GM23338 (cell line): Measurements from ENCODE around the gene HS6ST1. TPM values are rescaled to one million over a fixed set of nuclear protein-coding genes. Genes with fewer than 3 reads are reported as not detected.

Experiments used
- ATAC-seq: fragments of 200-7000 bp; cut with Tn5 transposase; 3 replicates; pipeline ENCODE4 v1.9.1; 2020
- DNase-seq: peaks from one replicate; pipeline ENCODE4 v3.0.0-alpha.2; 2015; ENCODE audit warnings: low spot score
- H2AFZ ChIP-seq: fragments of 200-600 bp; sonication (generic); 2 replicates; pipeline ENCODE4 v1.8.0; 2016; ENCODE audit warnings: antibody characterized with exemption, mild to moderate bottlenecking, moderate library complexity
- H3F3A ChIP-seq: fragments of 200-600 bp; sonication (generic); replicated peaks from 2 replicates; pipeline ENCODE4 v1.8.0; 2017; ENCODE audit warnings: antibody characterized with exemption, mixed run types, low read depth
- H3K27ac ChIP-seq: fragments of 200-600 bp; sonication (generic); 2 replicates; pipeline ENCODE4 v1.6.1; 2016; ENCODE audit warnings: low read depth
- H3K27me3 ChIP-seq: fragments of 200-600 bp; sonication (generic); 2 replicates; pipeline ENCODE4 v1.8.0; 2016; ENCODE audit warnings: mild to moderate bottlenecking, mixed run types, moderate library complexity; ENCODE audit not compliant: insufficient read depth
- H3K36me3 ChIP-seq: fragments of 200-600 bp; sonication (generic); 2 replicates; pipeline ENCODE4 v1.8.0; 2016; ENCODE audit warnings: mild to moderate bottlenecking; ENCODE audit not compliant: insufficient read depth
- H3K4me1 ChIP-seq: fragments of 200-600 bp; sonication (generic); 2 replicates; pipeline ENCODE4 v1.8.0; 2016; ENCODE audit warnings: mild to moderate bottlenecking, moderate library complexity; ENCODE audit not compliant: insufficient read depth
- H3K4me2 ChIP-seq: fragments of 200-600 bp; sonication (generic); 2 replicates; pipeline ENCODE4 v1.7.1; 2017; ENCODE audit warnings: mixed run types
- H3K4me3 ChIP-seq: fragments of 200-600 bp; sonication (generic); 2 replicates; pipeline ENCODE4 v1.6.1; 2016; ENCODE audit warnings: mixed run types
- H3K79me2 ChIP-seq: fragments of 200-600 bp; sonication (generic); replicated peaks from 2 replicates; pipeline ENCODE4 v1.8.0; 2017; ENCODE audit warnings: mild to moderate bottlenecking; ENCODE audit not compliant: insufficient read depth
- H3K9me2 ChIP-seq: fragments of 200-600 bp; sonication (generic); 2 replicates; pipeline ENCODE4 v1.8.0; 2017; ENCODE audit not compliant: insufficient read depth
- H4K20me1 ChIP-seq: fragments of 200-600 bp; sonication (generic); replicated peaks from 2 replicates; pipeline ENCODE4 v1.8.0; 2017; ENCODE audit warnings: mild to moderate bottlenecking; ENCODE audit not compliant: insufficient read depth
- H3K27ac Mint-ChIP-seq: 2 replicates; pipeline ENCODE4 v1.8.0; 2020; ENCODE audit warnings: inconsistent platforms, mild to moderate bottlenecking, moderate library complexity, mixed read lengths
- H3K27me3 Mint-ChIP-seq: 3 replicates; pipeline ENCODE4 v1.8.0; 2022; ENCODE audit warnings: low read depth, mild to moderate bottlenecking, moderate library complexity, mixed read lengths, inconsistent platforms; ENCODE audit not compliant: insufficient read depth, poor library complexity
- H3K36me3 Mint-ChIP-seq: 3 replicates; pipeline ENCODE4 v1.8.0; 2021; ENCODE audit warnings: low read depth, mild to moderate bottlenecking, inconsistent platforms, moderate library complexity, mixed read lengths
- H3K4me1 Mint-ChIP-seq: 3 replicates; pipeline ENCODE4 v1.8.0; 2020; ENCODE audit warnings: mild to moderate bottlenecking, inconsistent platforms, mixed read lengths
- H3K4me3 Mint-ChIP-seq: 3 replicates; pipeline ENCODE4 v1.8.0; 2021; ENCODE audit warnings: moderate library complexity, mild to moderate bottlenecking, inconsistent platforms, mixed read lengths
- H3K9me3 Mint-ChIP-seq: 3 replicates; pipeline ENCODE4 v1.8.0; 2020; ENCODE audit warnings: moderate library complexity, mild to moderate bottlenecking, inconsistent platforms, mixed read lengths
- CREB1 ChIP-seq: fragments of 250-450 bp; sonication (Bioruptor Pico); IDR thresholded peaks from 2 replicates; pipeline ENCODE4 v1.5.0; 2020; ENCODE audit warnings: low read depth, mild to moderate bottlenecking, moderate library complexity
- CTCF ChIP-seq, 2 experiments: fragments of 200-600 bp in 1 of 2; sonication (generic) in 1 of 2; conservative IDR thresholded peaks; 2 replicates each; pipeline versions ENCODE4 v1.5.1 to v1.6.1; 2016 to 2017; ENCODE audit warnings: antibody characterized with exemption in 2 of 2, low read depth in 2 of 2, mild to moderate bottlenecking in 2 of 2, moderate library complexity in 1 of 2
- EZH2 ChIP-seq: fragments of 200-600 bp; sonication (generic); IDR thresholded peaks from one replicate; pipeline ENCODE4 v1.8.0; 2017; ENCODE audit warnings: antibody characterized with exemption, mild to moderate bottlenecking, low read depth; ENCODE audit not compliant: unreplicated experiment
- JUNB ChIP-seq: IDR thresholded peaks from one replicate; pipeline ENCODE4 v1.6.1; 2016; ENCODE audit warnings: antibody characterized with exemption; ENCODE audit not compliant: unreplicated experiment
- NANOG ChIP-seq: IDR thresholded peaks from 2 replicates; pipeline ENCODE4 v1.6.1; 2016; ENCODE audit warnings: antibody characterized with exemption, borderline replicate concordance
- POLR2AphosphoS5 ChIP-seq: IDR thresholded peaks from 2 replicates; pipeline ENCODE4 v1.6.1; 2016; ENCODE audit warnings: antibody characterized with exemption, low read depth
- REST ChIP-seq: IDR thresholded peaks from one replicate; pipeline ENCODE4 v1.6.1; 2018; ENCODE audit warnings: antibody characterized with exemption; ENCODE audit not compliant: unreplicated experiment
- ZNF331 ChIP-seq: fragments of 250-450 bp; sonication (Bioruptor Pico); IDR thresholded peaks from 2 replicates; pipeline ENCODE4 v1.5.0; 2020; ENCODE audit warnings: low read depth, mild to moderate bottlenecking, moderate library complexity
- ZNF462 ChIP-seq: fragments of 250-450 bp; sonication (Bioruptor Pico); IDR thresholded peaks from 2 replicates; pipeline ENCODE4 v1.5.0; 2020; ENCODE audit warnings: mild to moderate bottlenecking, moderate library complexity
- polyA plus RNA-seq: library from polyadenylated mRNA; unstranded; fragments of >200 nt; fragmentation: Nextera tagmentation; extraction: Ambion mirVana; gene quantifications from 2 replicates; pipeline ENCODE4 v1.2.1, GENCODE V29; 2016
- total RNA-seq: library from RNA; depleted of rRNA; stranded (reverse); fragments of >200 nt; shearing (Covaris generic); gene quantifications from 2 replicates; pipeline ENCODE4 v1.2.3, GENCODE V29; 2014

Gene HS6ST1
- total and polyA plus RNA-seq, 2 experiments from 2014 or later, result 21.1 to 106 TPM

GRCh38 chr2:128279009-128279408, 39.7 kb downstream of the HS6ST1 start:
- H3K9me2 ChIP-seq, result no peaks in the 10 kb centered on the region
- H3K79me2 ChIP-seq, result peaks cover 82% of the 10 kb centered on the region
- no peak overlapping the region for H2AFZ ChIP-seq
- peaks cover 11% of the 10 kb centered on the region for H3K4me1 Mint-ChIP-seq
- H3K9me3 Mint-ChIP-seq, result no peaks in the 10 kb centered on the region
- H3F3A ChIP-seq, result no peaks in the 10 kb centered on the region
- peaks cover 7% of the 10 kb centered on the region for H3K27me3 Mint-ChIP-seq
- H3K27me3 ChIP-seq, result no peaks in the 10 kb centered on the region
- H3K36me3 ChIP-seq, result no peaks in the 10 kb centered on the region
- no peak overlapping the region for H3K4me3 Mint-ChIP-seq
- no peaks in the 10 kb centered on the region for H3K4me1 ChIP-seq
- TF ChIP-seq CREB1 (no peak), ZNF462 (CRISPR knock-in tag) (no peak), EZH2 (no peak), NANOG (no peak), POLR2AphosphoS5 (no peak)
- H3K4me3 ChIP-seq, result no peak overlapping the region
- H3K27ac Mint-ChIP-seq, result no peak overlapping the region
- no peak for DNase-seq
- no peak for ATAC-seq
- no peak overlapping the region for H3K27ac ChIP-seq
- no peak overlapping the region for H3K4me2 ChIP-seq
- H3K36me3 Mint-ChIP-seq, result peaks cover 27% of the 10 kb centered on the region
- peaks cover 47% of the 10 kb centered on the region for H4K20me1 ChIP-seq

GRCh38 chr2:128277961-128278681, 40.5 kb downstream of the HS6ST1 start:
- Histone ChIP-seq H3K27ac (no peak overlapping the region), H3K4me3 (no peak overlapping the region), H3K9me2 (no peaks in the 10 kb centered on the region), H4K20me1 (peaks cover 47% of the 10 kb centered on the region), H3F3A (no peaks in the 10 kb centered on the region), H3K4me2 (no peak overlapping the region), H3K27me3 (no peaks in the 10 kb centered on the region), H2AFZ (no peak overlapping the region), H3K79me2 (peaks cover 79% of the 10 kb centered on the region), H3K4me1 (no peaks in the 10 kb centered on the region), H3K36me3 (no peaks in the 10 kb centered on the region)
- Mint-ChIP-seq H3K27ac (no peak overlapping the region), H3K4me3 (no peak overlapping the region), H3K27me3 (peaks cover 11% of the 10 kb centered on the region), H3K9me3 (no peaks in the 10 kb centered on the region), H3K36me3 (peaks cover 29% of the 10 kb centered on the region), H3K4me1 (peaks cover 11% of the 10 kb centered on the region)
- ATAC-seq, result no peak
- no peak for DNase-seq
- TF ChIP-seq JUNB (no peak), CREB1 (no peak), REST (no peak), ZNF331 (no peak), CTCF (conservative IDR thresholded peaks at IDR 0.05; ENCODE audit: low read depth in 2 of 2) (no peak), POLR2AphosphoS5 (no peak)
